ENCODE results near the gene PRMT7.
A peak's percentile ranks its signal among the peaks of the same experiment; 100 is the strongest.

The PRMT7 gene

DNA sequence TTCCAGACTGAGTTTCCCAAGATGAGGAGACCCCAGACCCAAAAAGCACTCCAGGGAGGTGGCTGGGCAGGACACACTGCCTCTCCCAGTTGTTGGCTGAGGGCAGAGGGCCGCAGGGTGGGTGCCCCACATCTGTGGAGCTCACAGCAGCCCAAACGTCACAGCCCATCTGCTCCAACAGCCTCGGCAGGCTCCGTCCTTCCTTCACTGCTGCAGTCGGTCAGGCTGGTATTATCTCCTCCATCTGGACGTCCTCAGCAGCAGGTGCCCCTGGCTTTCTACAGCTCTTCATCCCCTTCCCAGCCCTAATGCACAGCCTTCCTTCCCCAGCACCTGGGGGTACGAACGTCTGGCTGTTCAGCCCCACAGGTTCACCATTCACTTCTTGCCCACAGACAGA, 55.2 kb downstream of the PRMT7 start:
- no peak for DNase-seq

DNA sequence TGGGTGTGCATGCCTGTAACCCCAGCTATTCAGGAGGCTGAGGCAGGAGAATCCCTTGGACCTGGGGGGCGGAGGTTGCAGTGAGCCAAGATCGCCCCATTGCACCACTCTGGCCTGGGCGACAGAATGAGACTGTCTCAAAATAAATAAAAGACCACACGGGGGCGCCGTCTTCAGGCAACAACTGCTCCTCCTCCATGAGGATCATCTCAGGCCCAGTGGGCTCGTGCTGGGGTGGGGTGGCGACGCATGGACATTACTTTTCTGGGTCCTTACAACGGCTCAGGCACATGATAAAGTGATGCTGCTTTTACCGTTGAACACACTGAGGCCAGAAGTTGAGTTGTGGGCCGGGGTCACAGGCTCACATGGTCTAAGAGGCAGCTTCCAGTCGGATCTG, 56.2 kb downstream of the PRMT7 start:
- no peak for DNase-seq

DNA sequence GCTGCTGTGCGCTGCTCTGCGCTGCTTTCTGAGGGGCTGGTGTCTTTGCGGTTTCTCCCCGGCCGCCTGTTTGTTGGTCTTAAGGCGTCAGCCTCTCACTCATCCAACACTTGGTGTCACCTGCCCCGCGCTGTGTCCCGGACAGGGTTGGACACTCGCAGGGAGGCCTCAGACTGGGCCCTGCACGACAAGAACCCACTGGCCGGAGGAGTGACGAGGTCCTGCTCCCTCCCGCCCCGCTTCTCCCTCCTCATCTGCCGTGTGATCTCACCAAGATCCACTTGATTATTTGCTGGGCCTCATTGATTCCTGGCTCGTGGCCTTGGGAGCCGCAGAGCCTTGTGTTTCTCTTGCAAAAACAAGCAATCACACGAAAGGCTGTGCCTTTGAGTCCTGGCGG, 56.6 kb downstream of the PRMT7 start:
- DNase-seq: no peak

DNA sequence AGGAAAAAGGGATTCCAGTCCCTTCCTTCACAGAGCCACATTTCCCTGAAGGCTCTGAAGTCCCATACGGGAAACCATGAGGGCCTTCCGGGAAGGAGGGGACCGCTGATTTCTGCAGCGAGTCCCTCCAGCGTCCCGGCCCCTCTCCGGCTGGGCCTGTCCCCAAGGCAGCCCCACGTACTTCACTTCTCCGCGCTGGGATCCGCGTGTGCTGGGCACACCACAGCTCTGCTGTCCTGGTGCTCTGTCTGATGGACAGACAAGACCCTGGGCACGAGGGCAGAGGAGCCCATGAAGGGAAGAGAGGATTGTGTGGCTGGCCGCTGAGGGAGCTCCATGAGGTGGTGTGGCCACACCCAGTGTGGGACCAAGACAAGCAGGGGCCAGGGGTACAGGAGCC, 57.1 kb downstream of the PRMT7 start:
- DNase-seq: no peak

DNA sequence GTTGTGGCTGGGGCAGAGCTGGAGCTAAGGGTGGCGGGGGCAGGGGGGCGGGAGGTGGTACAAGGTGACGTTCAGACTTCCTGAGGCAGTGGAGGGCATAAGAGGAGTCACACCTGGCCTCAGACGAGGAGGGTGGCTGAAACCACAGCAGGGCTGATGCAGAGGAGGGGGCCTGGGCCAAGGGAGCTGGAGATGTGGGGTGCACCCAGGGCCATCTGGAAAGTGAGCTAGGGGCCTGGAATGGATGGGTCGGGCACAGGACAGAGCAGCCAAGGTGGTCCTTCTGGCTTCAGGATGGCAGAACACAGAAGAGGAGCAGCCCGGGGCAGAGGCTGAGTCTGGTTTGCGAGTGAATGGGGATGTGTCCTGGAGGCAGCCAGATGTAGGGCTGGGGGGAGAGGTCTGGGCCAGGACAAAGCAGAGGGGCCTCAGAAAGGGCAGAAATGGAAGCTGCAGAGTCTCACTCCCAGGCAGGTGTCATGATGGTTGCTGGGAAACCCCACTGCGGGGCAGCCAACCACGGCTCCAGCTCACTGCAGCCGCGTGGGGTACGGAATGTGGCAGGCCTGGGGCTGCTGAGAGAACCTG, 57.6 kb downstream of the PRMT7 start:
- no peak for DNase-seq

DNA sequence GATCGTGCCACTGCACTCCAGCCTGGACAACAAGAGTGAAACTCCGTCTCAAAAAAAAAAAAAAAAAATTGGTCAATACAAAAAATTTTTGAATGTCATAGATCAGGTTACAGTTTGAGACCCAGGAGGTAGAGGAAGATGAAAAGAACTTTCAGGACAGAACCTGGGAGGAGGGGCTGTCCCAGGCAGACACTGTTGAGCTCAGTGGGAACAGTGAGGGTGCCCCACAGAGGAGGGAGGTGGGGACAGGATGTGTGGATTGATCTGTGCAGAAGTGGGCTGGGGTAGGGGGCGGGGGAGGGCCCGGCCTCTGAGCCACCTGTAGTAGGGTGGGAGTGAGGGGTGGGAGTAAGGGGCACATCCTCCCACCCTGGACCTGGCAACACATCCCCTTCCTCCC, 58.3 kb downstream of the PRMT7 start:
- DNase-seq: no peak

DNA sequence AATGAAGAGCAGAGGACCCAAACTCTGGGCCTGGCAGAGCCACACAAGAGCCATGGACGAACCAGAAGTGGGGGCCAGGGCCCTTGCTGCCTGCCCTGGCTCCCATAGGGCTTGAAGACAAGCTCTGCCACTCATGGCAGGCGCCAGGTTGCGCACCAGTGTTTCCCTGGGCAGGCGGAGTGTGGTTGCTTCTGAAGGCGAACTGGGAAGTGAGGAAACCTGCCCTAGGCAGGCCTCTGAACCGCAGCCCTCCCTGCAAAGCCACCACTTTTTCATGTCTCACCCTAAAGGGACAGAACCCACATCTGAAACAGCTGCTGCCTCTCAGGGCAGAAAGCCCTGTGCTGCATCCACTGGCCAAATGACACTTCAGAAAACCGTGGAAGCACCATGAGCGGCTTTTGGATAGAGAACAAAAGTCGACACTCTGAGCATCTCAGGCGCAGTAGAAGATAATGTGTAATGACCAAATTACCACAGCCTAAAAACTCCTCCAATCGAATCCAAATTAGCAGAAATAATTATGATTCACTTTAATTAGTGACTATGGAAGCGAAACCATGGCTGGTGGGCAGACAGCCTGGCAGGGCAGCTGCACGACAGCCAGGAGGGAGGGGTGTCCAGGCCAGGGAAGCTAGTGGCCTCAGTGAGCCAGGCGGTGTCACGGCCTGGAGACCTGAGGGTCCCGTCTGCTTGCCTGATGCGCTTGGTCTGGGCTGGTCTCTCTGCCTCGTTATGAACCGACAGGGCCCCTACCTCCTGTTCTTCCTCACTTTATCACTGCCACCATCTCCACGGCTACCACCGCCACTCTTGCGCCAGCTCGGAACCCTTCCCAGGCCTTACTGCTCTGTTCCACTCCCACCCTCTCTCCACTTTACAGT, 59.1 kb downstream of the PRMT7 start:
- DNase-seq: no peak

DNA sequence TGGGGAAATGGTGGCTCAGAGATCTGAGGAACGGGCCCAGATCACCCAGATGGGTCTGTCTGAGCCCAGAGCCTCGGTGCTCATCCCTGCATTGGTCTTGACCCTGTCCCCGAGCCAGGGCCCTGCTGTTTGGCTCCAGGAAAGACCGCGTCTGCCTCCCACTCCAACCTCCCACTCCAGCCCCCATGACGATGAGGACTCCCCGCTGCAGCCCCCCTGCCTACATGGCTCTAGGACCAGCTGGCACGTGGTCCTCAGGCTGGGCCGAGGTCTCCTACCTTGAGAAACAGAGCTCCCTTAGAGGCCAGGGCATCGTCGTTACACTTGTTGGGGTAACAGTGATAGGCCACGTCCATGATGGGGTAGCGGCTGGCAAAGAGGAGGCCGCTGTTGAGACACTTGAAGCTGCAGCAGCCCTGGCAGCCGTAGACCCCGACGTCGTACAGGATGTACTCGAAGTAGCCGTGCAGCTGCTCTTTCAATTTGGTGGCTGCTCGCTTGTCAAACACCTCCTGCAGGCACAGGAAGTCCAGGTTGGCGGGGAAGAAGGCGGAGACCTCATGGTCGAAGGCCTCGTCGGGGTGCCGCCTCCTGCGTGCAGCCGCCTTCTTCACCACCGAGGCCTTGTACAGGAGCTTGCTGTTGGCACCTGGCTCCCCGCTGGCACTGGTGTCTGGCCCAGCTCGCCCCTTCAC, 59.9 kb downstream of the PRMT7 start:
- DNase-seq: peak; percentile 10

DNA sequence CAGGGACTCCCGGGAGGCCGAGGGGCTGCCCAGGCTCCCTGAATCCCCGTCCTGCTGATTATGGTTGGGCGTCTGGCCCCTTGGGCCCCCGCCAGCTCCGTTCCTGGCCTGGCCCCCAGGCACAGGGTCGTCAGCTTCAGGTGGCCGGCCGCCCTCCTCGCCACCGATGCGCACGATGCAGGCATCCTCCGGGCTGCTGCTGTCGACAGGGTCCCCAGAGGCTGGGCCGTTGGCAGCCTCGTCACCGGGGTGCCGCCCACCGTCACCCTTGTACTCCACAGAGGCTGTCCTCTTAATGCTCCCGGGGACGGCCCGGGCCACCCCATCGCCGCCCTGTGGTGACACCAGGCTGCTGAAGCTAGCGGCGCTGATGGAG, 60.4 kb downstream of the PRMT7 start:
- DNase-seq: no peak

DNA sequence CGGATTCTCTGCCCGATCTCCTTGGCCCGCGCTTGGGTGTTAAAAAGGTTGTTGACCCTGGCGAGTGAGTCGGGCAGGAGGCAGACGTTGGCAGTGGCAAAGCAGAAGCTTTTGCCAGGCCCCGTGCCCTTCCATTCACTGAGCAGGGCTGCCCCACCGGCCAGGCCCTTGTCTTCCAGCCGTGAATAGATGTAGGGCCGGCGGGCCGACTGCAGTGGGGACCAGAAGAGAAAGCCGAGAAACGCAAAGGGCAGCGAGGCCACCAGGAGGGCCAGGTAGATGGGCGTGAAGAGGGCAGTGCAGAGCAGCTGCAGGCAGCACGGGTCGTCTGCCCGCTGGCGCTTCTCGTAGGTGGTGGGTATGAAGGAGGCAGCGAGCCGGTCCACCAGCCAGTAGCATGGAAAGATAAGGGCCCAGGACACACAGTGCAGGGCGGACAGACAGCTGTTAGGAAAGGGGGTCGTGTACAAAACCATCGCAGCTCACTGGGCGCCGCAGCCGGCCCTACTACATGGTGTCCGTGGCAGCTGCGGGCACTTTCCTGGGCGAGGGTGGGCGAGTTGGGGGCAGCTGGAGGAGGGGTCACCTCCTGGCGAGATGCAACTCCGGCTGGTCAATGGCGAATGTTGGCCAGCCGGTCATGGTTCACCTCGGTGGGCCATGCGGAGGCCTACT, 61.0 kb downstream of the PRMT7 start:
- DNase-seq: no peak

DNA sequence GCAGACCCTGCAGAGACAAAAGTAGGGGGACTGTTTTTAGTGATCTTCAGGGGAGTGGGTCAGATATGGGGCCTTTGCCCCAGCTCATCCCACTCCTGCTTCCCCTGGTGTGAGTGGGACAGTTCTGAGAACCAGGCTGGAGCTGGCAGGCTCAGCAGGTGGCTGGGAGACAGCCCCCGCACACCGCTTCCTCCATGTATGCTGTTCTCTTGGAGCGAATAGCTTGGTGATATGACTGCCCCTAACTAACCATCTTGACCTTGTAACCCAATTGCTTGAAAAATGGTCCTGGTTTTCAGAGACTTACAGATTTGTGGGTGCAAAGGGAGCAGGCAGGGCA, 61.5 kb downstream of the PRMT7 start:
- DNase-seq: no peak

DNA sequence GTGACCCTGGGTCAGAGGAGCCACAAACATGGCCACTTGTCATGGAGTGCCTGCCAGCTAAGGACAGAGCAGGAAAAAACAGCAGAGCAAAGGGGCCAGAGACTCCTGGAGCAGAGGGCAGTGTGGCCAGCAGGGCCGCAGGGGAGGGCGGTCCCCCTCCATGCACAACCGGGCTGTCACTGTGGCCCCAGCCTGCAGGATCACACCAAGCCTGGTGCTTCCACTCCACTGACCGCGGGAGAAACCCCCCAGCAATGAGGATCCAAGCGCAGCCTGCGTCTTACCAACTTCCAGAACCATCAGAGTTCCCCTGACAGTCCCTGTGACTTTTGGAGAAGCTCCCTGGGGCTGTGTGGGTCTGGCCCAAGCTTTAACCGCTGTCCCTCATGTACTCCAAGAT, 62.0 kb downstream of the PRMT7 start:
- no peak for DNase-seq

DNA sequence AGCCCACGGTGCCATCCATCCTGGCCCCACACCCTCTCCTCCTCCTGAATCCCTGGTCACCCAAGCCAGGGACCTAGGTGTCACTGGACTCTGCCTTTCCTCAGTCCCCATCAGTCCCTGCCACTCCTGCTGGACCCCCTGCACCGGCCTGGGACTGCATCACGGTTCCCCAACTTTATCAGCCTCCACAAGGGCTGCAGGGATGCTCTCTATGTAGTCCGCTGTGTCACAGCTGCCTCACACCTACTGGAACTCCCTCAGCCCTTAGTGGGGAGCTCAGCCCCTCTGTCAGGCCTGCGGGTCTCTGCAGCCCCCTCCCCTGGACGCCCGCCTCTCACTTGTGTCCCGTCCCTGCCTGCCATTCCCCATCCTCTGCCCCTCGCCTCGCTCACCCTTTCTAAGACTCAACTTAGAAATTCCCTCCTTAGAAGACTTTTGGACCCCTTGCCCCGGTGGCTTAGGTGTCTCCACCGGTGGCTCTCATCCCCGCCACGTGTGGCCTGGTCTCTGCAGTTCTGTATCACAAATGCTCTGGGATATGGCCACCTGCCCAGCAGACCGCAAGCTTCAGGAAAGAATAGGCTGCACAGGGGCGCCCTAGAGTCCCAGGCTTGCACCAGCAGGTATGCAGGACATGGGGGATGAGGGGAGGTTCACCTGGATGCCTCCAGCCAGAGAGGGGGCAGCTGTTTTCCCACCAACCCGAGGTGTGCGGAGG, 62.9 kb downstream of the PRMT7 start:
- no peak for DNase-seq

DNA sequence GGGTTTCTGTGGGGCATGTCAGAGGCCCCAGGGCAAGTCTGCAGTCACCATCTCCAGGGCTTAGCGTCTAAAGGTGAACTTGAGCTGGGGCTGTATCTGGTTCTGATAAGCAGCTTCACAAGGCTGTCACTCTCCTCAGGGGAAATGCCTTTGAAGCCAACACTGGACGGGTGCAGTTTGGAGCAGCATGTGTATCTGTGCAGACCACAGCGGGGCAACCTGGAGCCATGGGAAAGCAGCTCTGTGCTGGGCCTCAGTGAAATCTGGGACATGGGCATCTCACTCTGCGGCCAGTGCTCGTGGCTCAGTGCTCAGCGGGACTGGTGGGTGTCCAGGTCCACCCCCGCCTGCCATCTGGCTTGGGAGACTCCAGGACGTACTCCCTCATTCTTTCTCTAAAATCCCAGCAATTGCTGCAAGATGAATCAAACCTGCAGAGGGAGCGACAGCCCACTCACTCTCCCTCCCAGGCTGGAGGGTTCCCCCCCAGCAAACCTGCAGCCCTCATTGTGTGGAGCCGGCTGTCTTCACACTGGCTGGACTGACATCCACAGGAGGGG, 63.5 kb downstream of the PRMT7 start:
- no peak for DNase-seq

DNA sequence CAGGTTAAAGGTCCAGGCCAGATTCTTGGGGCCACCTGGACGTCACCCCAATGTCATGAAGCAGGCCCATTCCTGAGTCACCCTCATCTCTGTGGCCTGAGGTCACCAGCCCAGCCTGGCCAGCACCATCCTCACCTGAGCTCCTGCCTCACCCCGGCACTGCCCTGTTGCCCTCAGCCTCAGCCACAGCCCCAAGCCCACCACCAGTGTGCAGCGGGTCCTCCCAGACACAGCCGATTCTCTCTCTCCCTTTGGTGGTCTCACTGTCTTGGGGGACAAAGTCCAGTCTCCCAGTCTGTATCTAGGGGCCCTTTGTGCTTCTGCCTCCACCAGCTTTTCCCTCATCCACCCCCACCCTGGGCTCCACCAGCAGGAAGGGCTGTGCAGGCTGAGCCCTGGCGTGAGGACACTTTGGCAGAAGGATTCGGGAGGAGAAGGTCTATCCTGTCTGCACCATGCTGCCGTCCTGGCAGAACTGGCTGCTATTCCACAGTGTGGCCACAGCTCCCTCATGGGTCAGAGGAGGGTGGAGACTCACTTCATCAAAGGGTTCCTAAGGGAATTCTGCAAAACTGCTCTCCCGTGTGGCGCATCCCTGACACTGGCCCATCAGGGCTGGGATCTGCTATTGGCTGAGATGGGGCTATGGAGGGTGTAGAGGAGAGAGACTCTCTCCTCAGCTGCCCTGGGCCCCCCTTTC, 64.3 kb downstream of the PRMT7 start:
- DNase-seq: no peak

DNA sequence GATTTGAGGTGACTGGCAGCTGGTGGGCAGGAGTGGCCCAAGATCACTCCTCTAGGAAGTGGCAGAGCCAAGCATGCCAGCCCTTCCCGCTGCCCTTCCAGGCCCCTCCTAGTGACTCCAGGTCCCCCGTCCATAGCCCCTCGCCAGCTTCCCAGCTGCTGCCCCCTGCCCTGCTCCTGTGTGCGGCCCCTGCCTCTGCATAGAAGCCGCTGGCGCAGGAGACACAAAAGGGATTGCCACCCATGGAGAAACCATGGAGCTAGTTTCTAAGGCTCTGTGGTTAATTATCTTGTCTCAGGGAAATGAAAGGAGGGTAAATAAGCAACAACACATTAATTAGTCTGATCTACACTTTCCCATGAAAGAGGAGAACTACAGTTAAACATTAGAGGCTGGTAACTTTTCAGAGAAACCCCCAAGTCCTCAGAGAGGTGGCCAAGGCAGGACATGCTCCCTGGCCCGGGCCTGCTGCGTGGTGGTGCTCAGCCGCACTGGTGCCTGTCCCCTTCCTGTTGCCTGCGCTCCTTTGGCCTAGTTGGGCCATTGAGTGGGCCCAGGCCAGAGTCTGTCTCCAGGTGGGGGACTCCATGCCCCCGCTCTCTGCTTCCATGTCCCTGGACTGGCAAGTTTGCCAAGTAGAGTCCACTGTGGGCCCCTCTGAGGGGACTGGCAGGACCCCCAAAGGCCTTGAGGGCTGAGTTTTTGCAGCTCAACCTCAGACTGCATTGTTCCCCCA, 65.2 kb downstream of the PRMT7 start:
- no peak for DNase-seq

DNA sequence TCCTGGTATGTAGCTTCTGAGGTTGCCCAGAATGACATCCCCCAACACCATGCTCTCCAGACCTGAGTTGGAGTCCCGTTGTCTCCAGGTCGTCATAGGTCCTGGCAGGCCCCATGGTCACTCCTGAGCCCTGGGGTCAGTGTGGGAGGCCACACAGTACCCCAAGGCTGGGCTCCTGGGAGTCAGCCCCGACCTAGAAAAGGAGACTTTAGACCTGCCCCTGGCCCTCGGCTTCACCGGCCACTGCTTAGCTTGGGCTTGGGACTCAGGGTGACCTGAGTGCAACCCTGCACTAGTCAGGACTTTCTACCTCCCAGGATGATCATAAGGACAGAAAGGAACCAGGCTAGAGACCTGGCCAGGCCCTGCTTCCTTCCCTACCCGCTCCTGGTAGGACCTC, 65.8 kb downstream of the PRMT7 start:
- no peak for DNase-seq

DNA sequence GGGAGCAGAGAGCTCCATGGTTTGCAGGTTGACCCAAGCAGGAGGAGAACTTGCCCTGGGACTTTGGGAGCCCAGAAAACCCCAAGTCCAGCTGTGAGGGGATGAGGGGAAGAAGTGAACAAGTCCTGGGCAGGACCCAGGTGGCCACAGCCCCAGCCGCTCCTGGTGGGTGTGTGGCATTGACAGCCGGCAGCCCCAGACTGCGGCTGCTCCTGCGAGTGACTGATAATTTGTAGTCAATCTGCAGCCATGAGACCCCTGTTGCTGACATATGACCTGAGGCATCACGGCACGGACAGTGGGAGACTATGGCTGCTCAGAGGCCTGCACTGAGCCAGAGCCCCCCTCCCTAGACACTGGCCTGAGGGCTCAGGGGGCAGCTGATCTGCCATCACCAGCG, 66.4 kb downstream of the PRMT7 start:
- no peak for DNase-seq

DNA sequence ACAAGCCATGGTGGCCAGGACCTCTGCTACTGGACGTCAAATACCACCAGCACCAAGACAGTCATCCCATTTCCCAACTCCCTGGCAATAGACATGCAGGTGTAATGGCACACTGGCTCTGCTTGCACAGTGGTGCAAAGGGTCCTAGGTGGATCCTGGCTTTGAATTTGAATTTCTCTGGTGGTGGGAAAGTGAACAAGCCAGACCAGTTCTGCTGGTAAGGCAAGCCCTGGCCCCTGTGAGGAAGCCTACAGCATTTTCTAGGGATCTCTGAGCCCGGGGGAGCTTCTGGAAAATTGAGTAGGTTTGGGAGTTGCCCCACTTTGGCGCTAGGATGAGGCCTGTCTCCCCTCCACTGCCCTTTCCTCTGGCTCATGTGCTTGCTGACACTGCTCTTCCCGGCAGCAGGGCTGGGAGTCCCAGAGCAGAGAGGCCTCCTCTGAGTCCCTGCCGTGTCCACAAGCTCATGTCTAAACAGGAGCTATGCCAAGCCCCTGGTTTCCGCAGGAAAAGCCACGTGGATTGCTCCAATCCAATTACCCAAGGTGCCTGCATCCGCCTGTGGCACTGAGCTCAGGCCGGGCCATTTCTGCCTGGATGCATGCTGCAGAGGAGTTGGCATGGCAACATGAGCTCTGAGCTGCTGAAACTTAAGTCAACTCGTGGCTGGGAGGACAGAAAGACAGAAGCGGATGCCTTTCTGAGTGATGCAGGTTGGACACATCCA, 67.0 kb downstream of the PRMT7 start:
- DNase-seq: no peak

All from stimulated activated naive CD4-positive, alpha-beta T cell treated with Interleukin-2 at 50 U/mL for 16 hours (primary cell).